K562 (cell line): ENCODE results near the gene PLP2. TPM values are rescaled to one million over a fixed set of nuclear protein-coding genes. Genes with fewer than 3 reads are reported as not detected.

Experiments
- C11orf30 ChIP-seq: fragments of 450-650 bp; IDR thresholded peaks from 2 replicates; pipeline ENCODE4 v1.6.1; 2016; ENCODE audit warnings: low read depth, mild to moderate bottlenecking
- CHD4 ChIP-seq: fragments of 200-600 bp; sonication (generic); IDR thresholded peaks from 3 replicates; pipeline ENCODE4 v1.6.1; 2012; ENCODE audit warnings: low read depth, mild to moderate bottlenecking, mixed read lengths, low read length, inconsistent platforms; ENCODE audit not compliant: insufficient read depth, insufficient replicate concordance, poor library complexity, severe bottlenecking
- ELF1 ChIP-seq: fragments of 200-800 bp; sonication (Bioruptor generic); IDR thresholded peaks from 2 replicates; pipeline ENCODE4 v1.6.1; 2016; ENCODE audit warnings: missing genetic modification characterization, missing compliant biosample characterization
- FOXJ3 ChIP-seq: sonication (generic); formaldehyde crosslinking; IDR thresholded peaks from 2 replicates; pipeline ENCODE4 v1.4.0; 2020; ENCODE audit warnings: mild to moderate bottlenecking, missing genetic modification reagents
- GMEB1 ChIP-seq: fragments of 250-450 bp; sonication (Bioruptor Pico); IDR thresholded peaks from 2 replicates; pipeline ENCODE4 v1.4.0; 2020; ENCODE audit warnings: mild to moderate bottlenecking
- HNRNPL ChIP-seq: fragments of 200-400 bp; formaldehyde crosslinking; IDR thresholded peaks from 2 replicates; pipeline ENCODE4 v1.6.1; 2017; ENCODE audit warnings: low read depth, mild to moderate bottlenecking, low read length
- KAT8 ChIP-seq: fragments of 450-650 bp; IDR thresholded peaks from 2 replicates; pipeline ENCODE4 v1.6.1; 2016; ENCODE audit warnings: low read depth, mild to moderate bottlenecking
- NFATC3 ChIP-seq: fragments of 450-650 bp; IDR thresholded peaks from 2 replicates; pipeline ENCODE4 v1.6.1; 2017; ENCODE audit warnings: mild to moderate bottlenecking
- PHTF2 ChIP-seq: fragments of 250-450 bp; sonication (Bioruptor Pico); IDR thresholded peaks from 2 replicates; pipeline ENCODE4 v1.5.0; 2021; ENCODE audit warnings: mild to moderate bottlenecking
- RFX7 ChIP-seq: fragments of 250-450 bp; sonication (Bioruptor Pico); IDR thresholded peaks from 2 replicates; pipeline ENCODE4 v1.5.1; 2021; ENCODE audit warnings: mild to moderate bottlenecking
- SRSF3 ChIP-seq: fragments of 200-400 bp; formaldehyde crosslinking; IDR thresholded peaks from 2 replicates; pipeline ENCODE4 v1.6.1; 2016; ENCODE audit warnings: mild to moderate bottlenecking, low read length, moderate library complexity; ENCODE audit not compliant: insufficient read depth
- SUPT5H ChIP-seq: fragments of 450-650 bp; IDR thresholded peaks from 2 replicates; pipeline ENCODE4 v1.6.1; 2016
- XRCC4 ChIP-seq: IDR thresholded peaks from one replicate; pipeline ENCODE4 v1.6.1; 2011; ENCODE audit not compliant: insufficient read depth, insufficient read length; ENCODE audit errors: extremely low read depth
- YBX1 ChIP-seq: fragments of 450-650 bp; IDR thresholded peaks from 2 replicates; pipeline ENCODE4 v1.7.1; 2016; ENCODE audit warnings: mild to moderate bottlenecking
- ZBTB17 ChIP-seq: fragments of 450-650 bp; formaldehyde crosslinking; IDR thresholded peaks from 2 replicates; pipeline ENCODE4 v1.4.0; 2020; ENCODE audit warnings: mild to moderate bottlenecking
- ZC3H8 ChIP-seq: fragments of 450-650 bp; IDR thresholded peaks from 2 replicates; pipeline ENCODE4 v1.6.1; 2017
- ZNF175 ChIP-seq: fragments of 200-800 bp; sonication (Bioruptor generic); IDR thresholded peaks from 2 replicates; pipeline ENCODE4 v1.6.1; 2016; ENCODE audit warnings: low read depth, mild to moderate bottlenecking, missing genetic modification characterization, missing compliant biosample characterization
- ZNF311 ChIP-seq: fragments of 250-450 bp; sonication (Bioruptor Pico); IDR thresholded peaks from 2 replicates; pipeline ENCODE4 v1.4.0; 2020; ENCODE audit warnings: mild to moderate bottlenecking, moderate library complexity
- polyA plus RNA-seq, 8 experiments: library from polyadenylated mRNA; depleted of rRNA in 4 of 8; stranded (reverse) in 5 of 8; unstranded in 3 of 8; fragments of >200 nt; fragmentation: Nextera tagmentation in 2 of 8; fragmentation: Illumina TruSeq in 1 of 8; extraction: Ambion mirVana in 2 of 8; extraction: Trizol in 1 of 8; gene quantifications; 2 replicates each; pipeline versions ENCODE4 v1.2.1 to v1.2.3, GENCODE V29; 2011 to 2014; ENCODE audit warnings: inconsistent platforms in 1 of 8, missing spikeins in 1 of 8
- total RNA-seq, 7 experiments: library from RNA; depleted of rRNA in 6 of 7; stranded (reverse); fragments of >200 nt in 6 of 7; fragmentation: Illumina TruSeq in 2 of 7; extraction: Trizol in 2 of 7; gene quantifications; 2 replicates each; pipeline versions ENCODE4 v1.2.1 to v1.2.3, GENCODE V29; 2011 to 2021; ENCODE audit warnings: low replicate concordance in 1 of 7
- TF ChIP-seq, protein P1 (sequence below), 2 experiments: fragments of 450-650 bp; IDR thresholded peaks; 2 replicates each; pipeline ENCODE4 v1.6.1; 2016
- TF ChIP-seq, protein P2 (sequence below): fragments of 250-450 bp; sonication (Bioruptor Pico); IDR thresholded peaks from 2 replicates; pipeline ENCODE4 v1.4.0; 2020; ENCODE audit warnings: borderline replicate concordance
- TF ChIP-seq, protein P3 (sequence below): sonication (generic); formaldehyde crosslinking; IDR thresholded peaks from 2 replicates; pipeline ENCODE4 v1.8.0; 2022; ENCODE audit warnings: mild to moderate bottlenecking, missing genetic modification reagents, borderline replicate concordance
- TF ChIP-seq, protein P4 (sequence below): fragments of 450-650 bp; IDR thresholded peaks from 2 replicates; pipeline ENCODE4 v1.6.1; 2016; ENCODE audit warnings: low read depth, mild to moderate bottlenecking, moderate library complexity

Gene PLP2
- total and polyA plus RNA-seq, 9 of the 15 experiments (the other 6 are each of a cell fraction or from before 2014, with no cell fraction given): 34.7 to 236 (median 112) TPM

DNA sequence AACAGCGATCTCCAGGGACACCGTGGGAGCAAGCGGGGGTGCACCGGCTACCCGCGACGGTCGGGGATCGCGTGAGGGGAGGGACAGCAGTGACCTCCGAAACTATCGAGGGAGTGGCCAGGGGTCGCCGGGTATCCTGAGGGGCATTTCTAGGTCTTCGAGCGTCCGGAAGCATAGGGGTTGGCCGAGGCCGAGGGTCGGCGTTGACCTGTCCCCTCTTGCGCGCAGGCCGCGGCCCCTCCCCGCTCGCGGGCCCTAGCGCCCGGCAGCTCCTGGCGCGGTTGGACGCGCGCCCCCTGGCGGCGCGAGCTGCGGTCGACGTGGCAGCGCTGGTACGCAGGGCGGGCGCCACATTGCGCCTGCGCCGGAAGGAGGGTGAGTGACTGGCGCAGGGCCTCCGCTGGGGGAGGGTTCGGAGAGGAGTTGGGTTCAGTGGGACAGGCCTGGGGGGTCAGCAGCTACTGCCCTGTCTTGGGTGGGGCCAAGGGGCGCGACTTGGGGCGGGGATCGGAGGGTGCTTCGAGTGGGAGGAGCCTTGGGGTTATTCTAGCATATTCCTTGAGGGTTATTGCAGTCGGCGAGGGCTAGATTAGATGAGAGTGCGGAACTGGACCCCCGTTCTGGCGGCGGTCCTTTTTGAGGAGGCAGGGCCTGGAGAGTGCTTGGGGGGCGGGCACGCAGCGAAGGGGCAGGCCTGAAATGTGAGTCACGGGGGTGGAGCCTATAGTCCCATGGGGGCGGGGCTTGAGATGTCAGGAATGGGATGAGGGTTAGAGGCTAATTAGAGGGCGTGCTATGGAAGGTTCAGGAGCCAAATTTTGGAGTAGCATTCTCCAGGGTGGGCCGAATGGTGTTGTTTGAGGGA, 7.9 kb upstream of the PLP2 start (continued):
- TF ChIP-seq CHD4 (no peak), C11orf30 (no peak), XRCC4 (no peak), SRSF3 (no peak), ZNF175 (no peak), RFX7 (CRISPR knock-in tag) (no peak), PHTF2 (CRISPR knock-in tag) (no peak), GMEB1 (CRISPR knock-in tag) (peak; percentile 57; the same call in 1 of the 2 replicates), HNRNPL (no peak), ZBTB17 (no peak), ELF1 (tag) (no peak), NFATC3 (no peak), KAT8 (no peak), ZNF311 (CRISPR knock-in tag) (no peak), FOXJ3 (no peak), SUPT5H (peak; percentile 56; the same call in 1 of the 2 replicates), ZC3H8 (no peak), YBX1 (no peak)
- TF ChIP-seq, protein P1, sequence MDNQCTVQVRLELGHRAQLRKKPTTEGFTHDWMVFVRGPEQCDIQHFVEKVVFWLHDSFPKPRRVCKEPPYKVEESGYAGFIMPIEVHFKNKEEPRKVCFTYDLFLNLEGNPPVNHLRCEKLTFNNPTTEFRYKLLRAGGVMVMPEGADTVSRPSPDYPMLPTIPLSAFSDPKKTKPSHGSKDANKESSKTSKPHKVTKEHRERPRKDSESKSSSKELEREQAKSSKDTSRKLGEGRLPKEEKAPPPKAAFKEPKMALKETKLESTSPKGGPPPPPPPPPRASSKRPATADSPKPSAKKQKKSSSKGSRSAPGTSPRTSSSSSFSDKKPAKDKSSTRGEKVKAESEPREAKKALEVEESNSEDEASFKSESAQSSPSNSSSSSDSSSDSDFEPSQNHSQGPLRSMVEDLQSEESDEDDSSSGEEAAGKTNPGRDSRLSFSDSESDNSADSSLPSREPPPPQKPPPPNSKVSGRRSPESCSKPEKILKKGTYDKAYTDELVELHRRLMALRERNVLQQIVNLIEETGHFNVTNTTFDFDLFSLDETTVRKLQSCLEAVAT (IDR thresholded peaks at IDR 0.05): no peak
- TF ChIP-seq, protein P2, sequence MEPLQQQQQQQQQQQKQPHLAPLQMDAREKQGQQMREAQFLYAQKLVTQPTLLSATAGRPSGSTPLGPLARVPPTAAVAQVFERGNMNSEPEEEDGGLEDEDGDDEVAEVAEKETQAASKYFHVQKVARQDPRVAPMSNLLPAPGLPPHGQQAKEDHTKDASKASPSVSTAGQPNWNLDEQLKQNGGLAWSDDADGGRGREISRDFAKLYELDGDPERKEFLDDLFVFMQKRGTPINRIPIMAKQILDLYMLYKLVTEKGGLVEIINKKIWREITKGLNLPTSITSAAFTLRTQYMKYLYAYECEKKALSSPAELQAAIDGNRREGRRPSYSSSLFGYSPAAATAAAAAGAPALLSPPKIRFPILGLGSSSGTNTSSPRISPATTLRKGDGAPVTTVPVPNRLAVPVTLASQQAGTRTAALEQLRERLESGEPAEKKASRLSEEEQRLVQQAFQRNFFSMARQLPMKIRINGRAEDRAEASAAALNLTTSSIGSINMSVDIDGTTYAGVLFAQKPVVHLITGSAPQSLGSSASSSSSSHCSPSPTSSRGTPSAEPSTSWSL (CRISPR knock-in tag): no peak
- TF ChIP-seq, protein P3, sequence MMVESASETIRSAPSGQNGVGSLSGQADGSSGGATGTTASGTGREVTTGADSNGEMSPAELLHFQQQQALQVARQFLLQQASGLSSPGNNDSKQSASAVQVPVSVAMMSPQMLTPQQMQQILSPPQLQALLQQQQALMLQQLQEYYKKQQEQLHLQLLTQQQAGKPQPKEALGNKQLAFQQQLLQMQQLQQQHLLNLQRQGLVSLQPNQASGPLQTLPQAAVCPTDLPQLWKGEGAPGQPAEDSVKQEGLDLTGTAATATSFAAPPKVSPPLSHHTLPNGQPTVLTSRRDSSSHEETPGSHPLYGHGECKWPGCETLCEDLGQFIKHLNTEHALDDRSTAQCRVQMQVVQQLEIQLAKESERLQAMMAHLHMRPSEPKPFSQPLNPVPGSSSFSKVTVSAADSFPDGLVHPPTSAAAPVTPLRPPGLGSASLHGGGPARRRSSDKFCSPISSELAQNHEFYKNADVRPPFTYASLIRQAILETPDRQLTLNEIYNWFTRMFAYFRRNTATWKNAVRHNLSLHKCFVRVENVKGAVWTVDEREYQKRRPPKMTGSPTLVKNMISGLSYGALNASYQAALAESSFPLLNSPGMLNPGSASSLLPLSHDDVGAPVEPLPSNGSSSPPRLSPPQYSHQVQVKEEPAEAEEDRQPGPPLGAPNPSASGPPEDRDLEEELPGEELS (CRISPR knock-in tag): no peak
- TF ChIP-seq, protein P4, sequence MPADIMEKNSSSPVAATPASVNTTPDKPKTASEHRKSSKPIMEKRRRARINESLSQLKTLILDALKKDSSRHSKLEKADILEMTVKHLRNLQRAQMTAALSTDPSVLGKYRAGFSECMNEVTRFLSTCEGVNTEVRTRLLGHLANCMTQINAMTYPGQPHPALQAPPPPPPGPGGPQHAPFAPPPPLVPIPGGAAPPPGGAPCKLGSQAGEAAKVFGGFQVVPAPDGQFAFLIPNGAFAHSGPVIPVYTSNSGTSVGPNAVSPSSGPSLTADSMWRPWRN: no peak
